Testis (tissue), 3 donors: ENCODE results near the gene IL33. TPM values are rescaled to one million over a fixed set of nuclear protein-coding genes. Genes with fewer than 3 reads are reported as not detected.

ENCODE experiments used
- DNase-seq: peaks from one replicate; pipeline ENCODE4 v3.0.0-alpha.2; 2019
- H3K27ac ChIP-seq, 2 donors: fragments of 200-600 bp; sonication (generic); one replicate each; pipeline ENCODE4 v1.5.1; 2019
- H3K27me3 ChIP-seq: fragments of 200-600 bp; sonication (generic); one replicate; pipeline ENCODE4 v1.5.1; 2019
- H3K36me3 ChIP-seq: fragments of 200-600 bp; sonication (generic); one replicate; pipeline ENCODE4 v1.5.1; 2017; ENCODE audit warnings: low read depth; ENCODE audit errors: missing control alignments
- H3K4me1 ChIP-seq: fragments of 200-600 bp; sonication (generic); one replicate; pipeline ENCODE4 v1.5.1; 2019
- H3K4me3 ChIP-seq, 2 donors: fragments of 200-600 bp; sonication (generic); one replicate each; pipeline ENCODE4 v1.5.1; 2017 to 2019
- H3K9me3 ChIP-seq: fragments of 200-600 bp; sonication (generic); one replicate; pipeline ENCODE4 v1.5.1; 2017
- POLR2A ChIP-seq: fragments of 450-650 bp; IDR thresholded peaks from one replicate; pipeline ENCODE4 v1.6.1; 2017; ENCODE audit warnings: antibody characterized with exemption, mild to moderate bottlenecking, moderate library complexity
- WGBS, 2 donors: methylation state at CpG; one replicate each; pipeline ENCODE4 v1.1.5; 2018; 5-methylcytosine and 5-hydroxymethylcytosine counted together
- intact Hi-C: fragments of 100-400 bp; cut with DNase I; formaldehyde crosslinking; loops from one replicate; pipeline ENCODE4 v1.15.1; 2023; ENCODE audit warnings: low total_unique reads
- polyA plus RNA-seq: library from polyadenylated mRNA; stranded (reverse); fragments of 350-450 nt; fragmentation: Illumina TruSeq; extraction: RNeasy Lipid Tissue Mini Kit (QIAGEN cat#74804); gene quantifications from one replicate; pipeline ENCODE4 v1.2.3, GENCODE V29; 2014; ENCODE audit warnings: low read depth, low replicate concordance; ENCODE audit not compliant: insufficient read depth
- total RNA-seq, 2 donors: library from RNA; depleted of rRNA; stranded (reverse); fragments of >200 nt; gene quantifications; one replicate each; pipeline ENCODE4 v1.2.3, GENCODE V29; 2016
- TF ChIP-seq, protein P1 (sequence below), 3 experiments: fragments of 450-650 bp in 2 of 3; fragments of 200-600 bp in 1 of 3; sonication (generic) in 1 of 3; IDR thresholded peaks; one replicate each; pipeline ENCODE4 v1.5.1; 2016 to 2019; ENCODE audit warnings: antibody characterized with exemption in 3 of 3, mild to moderate bottlenecking in 2 of 3, moderate library complexity in 1 of 3

The IL33 gene
- total and polyA plus RNA-seq, 3 donors from 2014 or later, result 2.9 to 8.7 (median 3.6) TPM

DNA sequence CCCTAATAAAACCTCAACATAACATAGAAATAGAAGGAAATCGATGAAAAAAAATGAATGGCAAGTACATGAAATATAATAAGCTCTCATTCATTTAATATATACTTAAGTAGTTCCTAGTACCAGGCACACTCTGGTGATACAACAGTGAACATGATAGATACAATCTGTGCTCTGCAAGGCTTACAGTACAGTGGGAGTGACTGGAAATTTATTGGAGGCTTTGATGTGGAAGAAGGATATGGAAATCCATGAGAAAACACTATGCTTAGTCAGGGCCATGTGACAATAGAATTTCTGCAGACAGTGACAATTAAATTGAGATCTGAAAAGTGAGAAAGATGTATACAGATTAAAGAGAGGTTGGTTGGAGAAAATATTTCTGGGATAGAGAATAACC is 32.0 kb upstream of the IL33 start:
- Histone ChIP-seq H3K4me1 (peaks cover 4% of the 10 kb centered on the region), H3K27me3 (no peaks in the 10 kb centered on the region), H3K27ac (no peak overlapping the region), H3K4me3 (no peak overlapping the region), H3K36me3 (no peaks in the 10 kb centered on the region), H3K9me3 (no peaks in the 10 kb centered on the region)
- TF ChIP-seq, protein P1, sequence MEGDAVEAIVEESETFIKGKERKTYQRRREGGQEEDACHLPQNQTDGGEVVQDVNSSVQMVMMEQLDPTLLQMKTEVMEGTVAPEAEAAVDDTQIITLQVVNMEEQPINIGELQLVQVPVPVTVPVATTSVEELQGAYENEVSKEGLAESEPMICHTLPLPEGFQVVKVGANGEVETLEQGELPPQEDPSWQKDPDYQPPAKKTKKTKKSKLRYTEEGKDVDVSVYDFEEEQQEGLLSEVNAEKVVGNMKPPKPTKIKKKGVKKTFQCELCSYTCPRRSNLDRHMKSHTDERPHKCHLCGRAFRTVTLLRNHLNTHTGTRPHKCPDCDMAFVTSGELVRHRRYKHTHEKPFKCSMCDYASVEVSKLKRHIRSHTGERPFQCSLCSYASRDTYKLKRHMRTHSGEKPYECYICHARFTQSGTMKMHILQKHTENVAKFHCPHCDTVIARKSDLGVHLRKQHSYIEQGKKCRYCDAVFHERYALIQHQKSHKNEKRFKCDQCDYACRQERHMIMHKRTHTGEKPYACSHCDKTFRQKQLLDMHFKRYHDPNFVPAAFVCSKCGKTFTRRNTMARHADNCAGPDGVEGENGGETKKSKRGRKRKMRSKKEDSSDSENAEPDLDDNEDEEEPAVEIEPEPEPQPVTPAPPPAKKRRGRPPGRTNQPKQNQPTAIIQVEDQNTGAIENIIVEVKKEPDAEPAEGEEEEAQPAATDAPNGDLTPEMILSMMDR (IDR thresholded peaks at IDR 0.05), result no peak
- no peak for TF ChIP-seq POLR2A
- intact Hi-C loops, result no loop called here
- WGBS, 2 donors, result 88% methylated on average over 1 of the region's 1 CpG
- no peak for DNase-seq

DNA sequence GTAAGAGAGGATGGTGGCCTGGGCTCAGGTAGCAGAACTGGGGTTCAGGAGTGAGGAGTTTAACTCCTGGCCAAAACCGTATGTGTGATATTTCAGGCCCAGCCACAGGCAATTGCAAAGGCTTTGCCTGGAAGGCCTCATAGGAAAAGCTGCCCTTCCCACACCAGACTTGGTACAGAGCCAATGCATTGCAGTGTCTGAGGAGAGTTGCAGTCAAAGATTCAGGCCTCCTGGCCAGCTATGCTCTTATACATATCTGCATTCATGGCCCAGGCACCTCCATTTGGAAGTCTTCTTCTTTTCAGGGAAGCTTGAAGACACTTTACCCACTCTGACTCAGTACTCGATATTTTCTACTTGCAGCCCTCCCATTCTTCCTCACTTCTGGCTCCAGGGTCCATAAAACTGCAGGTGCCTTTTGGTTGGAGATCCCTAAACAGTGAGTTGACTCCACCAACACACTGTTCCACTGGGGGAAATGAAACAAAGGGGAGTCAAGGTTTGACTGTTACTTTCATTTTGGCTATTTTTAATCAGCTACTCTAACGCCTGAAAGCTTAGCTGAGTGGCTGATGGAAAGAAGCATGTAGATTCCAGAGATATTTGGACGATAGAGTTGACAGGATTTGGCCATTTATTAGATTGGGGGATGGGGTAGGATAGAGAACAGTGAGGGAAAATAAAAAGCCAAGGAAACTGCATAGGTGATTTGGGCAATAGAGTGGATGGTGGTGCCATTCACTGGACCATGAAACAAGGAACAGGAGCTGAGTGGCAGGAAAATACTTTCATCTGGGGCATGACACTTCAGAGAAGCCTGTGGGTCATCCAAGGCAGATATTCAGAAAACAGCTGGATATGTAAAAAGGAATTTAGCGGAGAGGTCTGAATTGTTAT is 30.6 kb upstream of the IL33 start:
- DNase-seq, result peak; percentile 27
- Histone ChIP-seq H3K4me3 (no peak overlapping the region), H3K36me3 (no peaks in the 10 kb centered on the region), H3K9me3 (no peaks in the 10 kb centered on the region), H3K4me1 (peaks cover 4% of the 10 kb centered on the region), H3K27ac (no peak overlapping the region), H3K27me3 (no peaks in the 10 kb centered on the region)
- TF ChIP-seq, protein P1 (IDR thresholded peaks at IDR 0.05), result no peak
- no peak for TF ChIP-seq POLR2A
- 64 to 68% methylated on average over 5 of the region's 5 CpGs for WGBS, 2 donors
- intact Hi-C loops, result no loop called here

DNA sequence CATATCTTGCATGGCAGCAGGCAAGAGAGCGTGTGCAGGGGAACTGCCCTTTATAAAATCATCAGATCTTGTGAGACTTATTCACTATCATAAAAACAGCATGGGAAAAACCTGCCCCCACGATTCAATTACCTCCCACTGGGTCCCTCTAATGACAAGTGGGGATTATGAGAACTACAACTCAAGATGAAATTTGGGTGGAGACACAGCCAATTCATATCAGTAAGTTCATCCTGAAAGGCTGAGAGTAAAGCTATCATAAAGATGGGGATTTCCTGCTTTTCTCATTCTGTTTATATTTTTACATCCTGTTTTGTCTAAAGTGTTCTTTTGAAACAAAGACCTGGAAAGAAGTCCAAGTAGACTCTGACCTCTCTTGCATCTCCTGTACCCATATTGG is 28.9 kb upstream of the IL33 start:
- Histone ChIP-seq H3K4me1 (peaks cover 4% of the 10 kb centered on the region), H3K4me3 (no peak overlapping the region), H3K36me3 (no peaks in the 10 kb centered on the region), H3K27me3 (no peaks in the 10 kb centered on the region), H3K9me3 (no peaks in the 10 kb centered on the region), H3K27ac (no peak overlapping the region)
- intact Hi-C loops, result no loop called here
- 67 to 77% methylated on average over 2 of the region's 2 CpGs for WGBS, 2 donors
- TF ChIP-seq, protein P1 (IDR thresholded peaks at IDR 0.05), result no peak
- TF ChIP-seq POLR2A, result no peak
- DNase-seq, result no peak

DNA sequence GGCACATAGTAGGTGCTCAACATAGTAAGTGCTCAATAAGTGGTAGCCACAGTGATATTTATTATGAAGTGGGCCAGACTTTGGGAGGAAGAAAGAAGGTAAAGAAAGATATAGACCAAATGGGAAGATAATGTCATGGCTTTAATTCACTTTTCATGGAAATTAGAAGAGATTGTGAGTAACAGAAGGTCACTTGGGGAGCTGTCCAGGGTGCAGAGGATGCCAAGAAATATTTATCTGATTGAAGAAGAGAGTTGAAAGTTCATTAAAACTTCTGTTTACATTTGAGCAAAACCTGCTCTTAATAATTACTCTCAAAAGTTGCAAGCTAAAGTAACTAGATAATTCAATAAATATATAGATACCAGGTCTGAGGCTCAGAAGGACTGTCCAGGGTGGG is 28.3 kb upstream of the IL33 start:
- no peak for TF ChIP-seq POLR2A
- TF ChIP-seq, protein P1 (IDR thresholded peaks at IDR 0.05), result no peak
- no peaks in the 10 kb centered on the region for H3K36me3 ChIP-seq
- no peaks in the 10 kb centered on the region for H3K9me3 ChIP-seq
- peaks cover 4% of the 10 kb centered on the region for H3K4me1 ChIP-seq
- no peak overlapping the region for H3K27ac ChIP-seq
- intact Hi-C loops, result no loop called here
- DNase-seq, result no peak
- H3K27me3 ChIP-seq, result no peaks in the 10 kb centered on the region
- H3K4me3 ChIP-seq, result no peak overlapping the region

DNA sequence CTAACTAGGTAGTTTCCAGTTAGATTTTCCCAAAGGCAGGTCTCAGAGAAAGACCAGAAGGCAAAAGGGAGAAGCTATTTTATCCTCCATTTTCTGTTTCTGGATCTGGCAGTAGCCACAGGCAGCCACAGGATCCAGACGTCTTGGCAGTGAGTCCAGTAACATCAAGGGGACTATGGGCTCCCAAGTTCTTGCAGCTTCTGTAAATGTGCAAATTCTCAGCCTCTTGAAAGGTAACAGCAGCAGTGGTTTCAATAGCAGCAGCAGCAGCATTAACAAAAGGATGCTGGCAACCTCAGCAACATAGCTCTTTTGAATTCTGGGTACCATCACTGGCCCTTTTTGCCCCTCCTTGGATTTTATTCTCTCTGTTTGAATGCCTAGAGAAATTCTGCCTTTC is 27.1 kb upstream of the IL33 start:
- Histone ChIP-seq H3K4me1 (peaks cover 4% of the 10 kb centered on the region), H3K27ac (no peak overlapping the region), H3K9me3 (no peaks in the 10 kb centered on the region), H3K27me3 (no peaks in the 10 kb centered on the region), H3K4me3 (no peak overlapping the region), H3K36me3 (no peaks in the 10 kb centered on the region)
- no peak for DNase-seq
- intact Hi-C loops, result no loop called here
- 35 to 47% methylated on average over 1 of the region's 1 CpG for WGBS, 2 donors
- TF ChIP-seq, protein P1 (IDR thresholded peaks at IDR 0.05), result no peak
- TF ChIP-seq POLR2A, result no peak
